NCI-H1417 treated with DMSO at 0.1 percent for 48 hours (cell line): Measurements from ENCODE around the gene TTC34.

ENCODE experiments used
- DNase-seq: peaks from one replicate; lab custom pipeline; 2025; lab: John Stamatoyannopoulos, UW

Gene TTC34

GRCh38 chr1:2828586-2829250, 27.2 kb upstream of the TTC34 start:
- no peak for DNase-seq

DNA sequence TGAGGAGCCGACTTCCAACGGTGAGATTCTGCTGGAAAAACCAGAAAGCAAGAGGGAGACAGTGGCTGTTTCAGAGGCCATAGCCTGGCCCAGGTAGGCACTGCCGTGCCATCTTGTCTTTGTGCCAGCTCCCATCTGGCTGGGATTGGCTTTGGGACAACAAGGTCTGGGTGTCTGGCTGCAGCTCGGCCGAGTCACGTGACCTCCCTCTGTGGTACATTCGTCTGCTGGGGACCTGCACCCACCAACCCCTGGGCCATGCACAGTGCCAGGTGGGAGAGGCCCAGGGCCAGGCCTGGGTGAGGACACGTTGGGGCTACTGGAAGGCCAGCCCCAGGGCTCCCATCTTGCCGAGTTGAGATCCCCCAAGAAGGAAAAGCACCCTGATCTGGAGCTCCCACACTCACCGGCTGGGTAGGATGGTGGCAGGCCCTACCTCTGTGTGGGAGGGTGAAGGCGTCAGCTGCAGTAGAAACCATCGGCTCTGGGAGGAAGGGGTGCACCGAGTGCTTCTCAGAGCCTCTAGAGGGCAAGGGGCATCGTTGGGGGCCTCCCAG, 25.3 kb upstream of the TTC34 start:
- no peak for DNase-seq

DNA sequence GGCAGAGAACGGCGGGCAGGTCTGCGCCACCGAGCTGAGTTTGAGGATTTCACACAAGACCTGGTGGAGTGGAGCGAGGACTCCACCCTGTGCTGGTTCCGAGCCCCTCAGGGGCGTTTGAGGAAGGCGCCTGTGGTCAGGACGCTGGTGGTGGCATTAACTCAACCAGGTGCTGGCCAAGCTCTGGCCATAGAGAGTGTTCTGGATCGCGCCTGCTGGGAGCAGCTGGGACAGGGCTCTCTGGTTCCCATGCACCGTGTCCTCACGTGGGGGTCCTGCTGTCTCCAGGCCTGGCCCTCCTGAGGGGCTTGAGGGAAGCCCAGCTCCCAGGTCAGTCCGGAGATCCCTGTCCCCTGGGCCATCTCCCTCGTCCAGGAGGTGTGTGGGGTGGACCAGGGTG, 24.8 kb upstream of the TTC34 start:
- DNase-seq = no peak

DNA sequence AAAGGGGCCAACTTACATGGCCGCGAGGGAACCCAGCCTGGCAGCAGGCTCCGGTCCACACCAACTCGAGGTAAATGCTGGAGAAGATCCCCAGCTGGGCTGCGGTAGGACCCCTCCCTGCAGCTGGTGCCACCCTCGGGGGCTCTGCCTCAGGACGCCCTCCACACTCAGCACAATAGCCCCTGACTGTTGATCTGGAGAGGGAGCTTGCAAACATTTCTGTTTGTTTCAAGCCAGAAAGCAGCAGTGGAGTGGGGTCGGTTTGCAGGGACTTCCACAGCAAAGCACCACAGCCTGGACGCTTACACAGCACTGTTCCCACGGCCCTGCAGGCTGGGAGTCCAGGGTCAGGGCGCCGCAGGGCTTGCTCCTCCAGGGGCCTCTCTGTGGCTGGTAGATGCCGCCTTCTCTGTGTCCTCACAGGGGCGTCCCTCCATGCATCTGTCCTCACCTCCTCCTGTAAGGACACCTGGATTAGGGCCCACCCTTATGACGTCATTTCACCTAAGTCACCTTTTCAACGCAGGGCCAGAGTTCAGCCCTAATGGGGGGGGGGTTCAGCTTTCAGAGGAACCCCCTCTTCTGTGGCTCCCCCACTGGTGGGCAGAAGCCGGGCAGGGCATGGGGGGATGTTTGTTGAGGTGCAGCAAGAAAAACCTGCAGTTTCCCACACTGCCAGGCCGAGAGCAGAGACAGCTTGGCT, 24.1 kb upstream of the TTC34 start:
- no peak for DNase-seq

- no peak for DNase-seq
Observed at GRCh38 chr1:2824999-2825398, 23.5 kb upstream of the TTC34 start.

- no peak for DNase-seq
Observed at GRCh38 chr1:2823921-2824610, 22.6 kb upstream of the TTC34 start.

GRCh38 chr1:2822621-2823145, 21.2 kb upstream of the TTC34 start:
- no peak for DNase-seq

DNA sequence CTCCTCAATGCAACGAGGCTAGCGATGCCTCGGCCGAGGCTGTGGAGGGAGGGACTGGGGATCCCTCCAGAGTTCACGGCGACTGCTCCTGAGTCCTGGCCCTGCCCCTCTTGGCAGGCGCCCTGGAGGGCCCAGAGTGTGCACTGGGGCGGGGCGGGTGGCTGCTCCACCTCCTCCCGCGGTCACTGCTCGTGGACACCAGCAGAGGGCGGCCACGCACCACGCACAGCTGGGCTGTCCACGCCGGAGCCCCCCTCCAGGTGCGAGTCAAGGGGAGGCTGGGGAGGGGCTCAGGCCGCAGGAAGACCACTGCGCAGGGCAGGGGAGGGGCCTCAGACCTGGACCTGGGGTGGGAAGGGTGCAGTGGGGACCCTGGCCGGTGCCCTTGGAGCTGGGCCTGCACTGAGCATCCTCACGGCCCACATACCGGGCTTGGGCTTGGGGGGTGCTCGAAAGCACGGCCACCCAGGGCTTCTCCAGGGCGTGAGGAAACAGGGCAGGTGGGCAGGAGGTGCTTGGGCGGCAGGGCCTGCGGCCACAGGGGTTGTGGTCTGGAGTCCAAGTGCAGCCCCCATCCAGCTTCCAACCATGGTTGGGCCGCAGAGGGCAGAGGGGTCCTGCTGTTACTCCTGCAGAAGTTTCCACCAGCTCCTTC, 20.6 kb upstream of the TTC34 start:
- no peak for DNase-seq

DNA sequence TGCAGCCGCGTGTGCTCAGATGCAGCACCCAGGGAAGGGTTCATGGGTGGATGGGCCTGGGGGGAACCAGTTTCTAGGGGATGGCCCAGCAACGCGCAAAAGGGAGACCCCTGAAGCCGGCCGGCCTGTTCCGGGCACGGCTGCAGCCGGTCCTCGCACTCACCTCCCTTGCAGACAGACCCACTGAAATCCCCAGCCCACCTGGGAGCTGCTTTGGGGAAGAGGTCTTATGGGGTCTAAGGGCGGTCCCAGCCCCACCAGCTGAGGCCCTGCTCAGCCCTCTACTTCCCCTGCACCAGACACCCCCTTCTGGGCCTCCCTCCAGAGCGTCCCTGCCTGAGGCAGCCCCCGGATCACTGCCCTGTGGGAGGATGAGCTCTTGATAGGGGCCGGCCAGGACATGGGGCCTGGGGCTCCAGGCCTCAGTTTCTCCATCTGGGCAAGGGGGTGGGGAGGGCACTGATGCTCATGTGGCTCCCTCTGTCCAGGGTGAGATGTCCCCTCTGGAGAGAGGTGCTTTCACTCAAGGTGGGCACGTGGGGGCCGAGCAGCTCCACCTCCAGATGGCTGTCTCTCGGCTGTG, 20.0 kb upstream of the TTC34 start:
- no peak for DNase-seq

DNA sequence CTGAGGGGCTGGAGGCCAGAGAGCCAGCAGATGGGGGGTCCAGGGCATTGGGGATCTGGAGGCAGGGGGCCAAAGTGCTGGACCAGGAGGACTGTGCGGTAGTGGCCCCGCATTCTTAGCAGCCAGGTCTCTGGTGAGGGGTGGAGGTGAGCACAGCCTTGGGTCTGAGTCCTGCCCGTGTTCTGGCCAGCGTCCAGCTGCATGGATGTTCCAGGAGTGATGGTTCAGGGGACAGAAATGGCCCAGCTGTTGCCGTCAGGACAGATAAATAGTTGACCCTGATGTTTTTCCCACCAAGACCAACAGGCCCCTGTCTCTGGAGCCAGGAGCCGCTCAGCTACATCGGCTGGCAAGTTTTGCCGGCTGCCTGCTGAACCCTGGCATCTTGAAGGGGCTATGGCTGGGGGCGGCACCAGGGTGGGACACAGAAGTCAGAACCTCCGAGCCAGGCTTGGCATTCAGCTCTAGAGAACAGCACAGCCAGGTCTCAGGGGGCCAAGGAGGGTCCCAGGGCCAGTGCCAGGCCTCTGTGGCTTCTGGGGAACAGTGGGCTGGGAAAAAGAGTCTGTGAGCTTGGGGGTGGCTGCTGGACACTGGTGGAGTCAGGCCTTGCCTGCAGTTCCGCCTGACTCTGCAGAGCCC, 19.4 kb upstream of the TTC34 start:
- DNase-seq = no peak

- no peak for DNase-seq
Observed at GRCh38 chr1:2819831-2820730, 18.6 kb upstream of the TTC34 start.

DNA sequence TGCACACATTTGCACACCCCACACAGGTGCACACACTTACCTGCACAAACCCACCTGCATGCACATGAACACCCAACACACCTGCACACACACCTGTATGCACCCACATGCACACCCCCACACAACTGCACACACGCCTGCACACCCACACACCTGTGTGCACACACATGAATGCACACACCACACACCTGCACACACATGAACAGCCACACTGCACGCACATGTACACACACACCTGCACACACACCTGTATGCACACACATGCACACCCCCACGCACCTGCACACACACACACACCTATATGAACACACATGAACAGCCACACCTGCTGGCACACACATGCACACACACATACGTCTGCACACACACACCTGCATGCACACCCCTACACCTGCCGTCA, 17.9 kb upstream of the TTC34 start:
- DNase-seq = no peak

GRCh38 chr1:2817784-2818564, 16.5 kb upstream of the TTC34 start:
- no peak for DNase-seq

DNA sequence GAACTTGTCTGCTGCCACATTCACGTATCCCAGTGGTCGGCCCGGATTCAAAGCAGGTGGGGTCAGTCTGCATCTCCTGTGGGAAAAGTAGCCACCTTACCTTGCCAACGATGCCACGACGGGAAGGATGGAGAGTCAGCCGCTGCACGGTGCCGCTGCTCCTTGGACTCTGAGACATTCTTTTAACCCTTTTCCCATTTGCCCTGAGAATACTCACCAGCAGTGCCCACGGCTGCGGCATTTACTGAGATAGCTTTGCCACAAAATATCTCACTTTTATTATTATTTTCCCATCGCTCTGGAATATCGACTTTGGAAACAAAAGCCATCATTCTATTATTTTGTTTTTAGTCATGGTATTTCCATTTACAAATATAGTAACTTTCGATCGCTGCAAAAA, 15.3 kb upstream of the TTC34 start:
- no peak for DNase-seq

DNA sequence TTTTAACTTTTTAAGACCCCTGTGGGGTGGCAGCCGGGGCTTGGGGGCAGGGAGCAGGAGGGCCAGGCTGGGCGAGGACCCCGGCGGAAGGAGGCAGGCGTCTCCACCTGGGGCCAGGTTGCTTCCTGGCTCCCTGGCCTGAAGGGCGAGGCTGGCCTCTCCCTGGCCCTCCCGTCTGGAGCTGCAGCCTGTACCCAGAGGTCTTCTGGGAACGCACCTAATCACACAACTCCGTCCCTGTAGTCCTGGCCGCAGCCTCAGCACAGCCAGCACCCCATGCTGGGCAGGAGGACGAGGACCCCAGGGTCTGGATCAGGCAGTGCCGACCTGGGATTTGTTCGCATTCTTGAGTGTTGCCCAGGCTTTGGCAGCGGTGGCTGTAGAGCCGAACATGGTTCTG, 14.1 kb upstream of the TTC34 start:
- no peak for DNase-seq

- no peak for DNase-seq
Observed at GRCh38 chr1:2814511-2815075, 13.1 kb upstream of the TTC34 start.

- DNase-seq = no peak
Observed at GRCh38 chr1:2812939-2813653, 11.6 kb upstream of the TTC34 start.

- DNase-seq = no peak
Observed at GRCh38 chr1:2812136-2812535, 10.6 kb upstream of the TTC34 start.

DNA sequence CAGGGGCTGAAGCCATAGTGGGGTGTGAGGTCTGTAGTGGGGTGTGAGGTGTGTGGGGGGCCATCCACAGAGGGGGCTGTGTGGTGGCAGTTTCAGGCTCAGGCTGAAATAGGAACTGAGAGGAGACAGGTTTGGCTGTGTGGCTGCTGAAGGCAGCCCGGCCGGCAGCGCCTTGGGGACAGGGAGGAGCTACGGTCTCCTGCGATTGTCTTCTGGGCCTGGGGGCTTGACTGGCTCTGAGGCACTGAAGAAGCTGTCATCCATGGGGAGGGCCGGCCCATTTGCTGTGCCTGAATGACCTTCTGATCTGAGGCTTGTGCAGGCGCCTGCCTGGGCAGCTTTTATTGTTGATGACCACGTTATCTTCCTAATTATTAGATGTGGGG, 10.0 kb upstream of the TTC34 start:
- no peak for DNase-seq
